Measurements from ENCODE around the gene MESP1.

The MESP1 gene

DNA sequence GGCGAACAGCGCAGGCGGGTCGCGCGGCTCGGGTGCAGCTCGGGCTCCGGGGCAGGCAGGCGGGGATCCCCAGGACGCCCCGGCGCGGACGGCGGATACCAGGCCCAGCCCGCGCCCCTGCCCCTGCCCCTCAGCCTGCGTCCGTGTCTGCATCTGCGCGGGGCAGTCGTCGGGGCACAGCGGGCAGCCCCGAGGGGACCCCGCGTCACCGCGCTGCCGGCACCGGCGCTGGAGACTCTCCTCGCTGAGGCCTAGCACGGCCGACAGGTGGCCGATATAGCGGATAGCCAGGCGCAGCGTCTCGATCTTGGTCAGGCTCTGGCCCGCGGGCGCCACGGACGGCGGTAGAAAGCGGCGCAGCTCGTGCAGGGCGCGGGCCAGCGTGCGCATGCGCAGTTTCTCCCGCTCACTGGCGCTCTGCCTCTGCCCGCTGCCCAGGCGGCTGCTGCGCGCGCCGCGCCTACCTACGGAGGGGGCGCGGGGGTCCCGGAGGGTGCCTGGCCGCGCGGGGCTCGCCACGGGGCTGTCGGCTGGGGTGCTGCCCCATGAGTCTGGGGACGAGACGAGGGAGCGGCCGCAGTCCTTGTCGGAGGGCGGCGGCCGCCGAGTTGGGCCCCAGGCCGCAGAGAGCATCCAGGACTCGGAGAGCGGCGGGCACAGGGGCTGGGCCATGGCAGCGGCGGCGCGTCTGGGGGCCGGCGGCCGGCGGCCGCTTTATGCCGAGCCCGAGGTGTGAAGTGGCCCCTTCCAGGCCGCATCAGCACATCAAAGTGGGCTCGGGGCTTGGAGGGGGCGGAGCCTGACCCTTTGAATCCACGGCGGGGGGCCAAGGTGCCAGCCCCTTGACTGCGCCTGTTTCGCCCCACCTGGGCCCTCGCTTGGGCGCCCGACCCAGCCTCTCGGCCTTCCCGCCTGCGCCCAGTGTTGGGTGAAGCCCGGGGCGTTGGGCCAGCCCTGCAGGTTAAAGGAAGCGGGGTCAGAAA lies at the start of gene MESP1 (continued):
- TF ChIP-seq, protein P1, sequence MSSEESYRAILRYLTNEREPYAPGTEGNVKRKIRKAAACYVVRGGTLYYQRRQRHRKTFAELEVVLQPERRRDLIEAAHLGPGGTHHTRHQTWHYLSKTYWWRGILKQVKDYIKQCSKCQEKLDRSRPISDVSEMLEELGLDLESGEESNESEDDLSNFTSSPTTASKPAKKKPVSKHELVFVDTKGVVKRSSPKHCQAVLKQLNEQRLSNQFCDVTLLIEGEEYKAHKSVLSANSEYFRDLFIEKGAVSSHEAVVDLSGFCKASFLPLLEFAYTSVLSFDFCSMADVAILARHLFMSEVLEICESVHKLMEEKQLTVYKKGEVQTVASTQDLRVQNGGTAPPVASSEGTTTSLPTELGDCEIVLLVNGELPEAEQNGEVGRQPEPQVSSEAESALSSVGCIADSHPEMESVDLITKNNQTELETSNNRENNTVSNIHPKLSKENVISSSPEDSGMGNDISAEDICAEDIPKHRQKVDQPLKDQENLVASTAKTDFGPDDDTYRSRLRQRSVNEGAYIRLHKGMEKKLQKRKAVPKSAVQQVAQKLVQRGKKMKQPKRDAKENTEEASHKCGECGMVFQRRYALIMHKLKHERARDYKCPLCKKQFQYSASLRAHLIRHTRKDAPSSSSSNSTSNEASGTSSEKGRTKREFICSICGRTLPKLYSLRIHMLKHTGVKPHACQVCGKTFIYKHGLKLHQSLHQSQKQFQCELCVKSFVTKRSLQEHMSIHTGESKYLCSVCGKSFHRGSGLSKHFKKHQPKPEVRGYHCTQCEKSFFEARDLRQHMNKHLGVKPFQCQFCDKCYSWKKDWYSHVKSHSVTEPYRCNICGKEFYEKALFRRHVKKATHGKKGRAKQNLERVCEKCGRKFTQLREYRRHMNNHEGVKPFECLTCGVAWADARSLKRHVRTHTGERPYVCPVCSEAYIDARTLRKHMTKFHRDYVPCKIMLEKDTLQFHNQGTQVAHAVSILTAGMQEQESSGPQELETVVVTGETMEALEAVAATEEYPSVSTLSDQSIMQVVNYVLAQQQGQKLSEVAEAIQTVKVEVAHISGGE (tag by site-specific recombination; conservative IDR thresholded peaks at IDR 0.05; ENCODE audit: low read depth) = no peak
- TF ChIP-seq ZNF621 (tag by site-specific recombination; IDR thresholded peaks at IDR 0.05) = no peak
- TF ChIP-seq SCRT1 (tag by site-specific recombination; IDR thresholded peaks at IDR 0.05; ENCODE audit: borderline replicate concordance) = peak; percentile 62; the same call in 1 of the 2 replicates
- no peak for TF ChIP-seq OSR2 (tag by site-specific recombination; IDR thresholded peaks at IDR 0.05)
- no peak for TF ChIP-seq ZNF223 (tag by site-specific recombination; IDR thresholded peaks at IDR 0.05)
- TF ChIP-seq ZNF626 (tag by site-specific recombination; IDR thresholded peaks at IDR 0.05) = no peak
- no peak for TF ChIP-seq SP2 (tag by site-specific recombination; IDR thresholded peaks at IDR 0.05)
- no peak for TF ChIP-seq KLF9 (tag by site-specific recombination; IDR thresholded peaks at IDR 0.05; ENCODE audit: low read depth)
- no peak for TF ChIP-seq EGR2 (tag by site-specific recombination; IDR thresholded peaks at IDR 0.05; ENCODE audit: low read depth)
- TF ChIP-seq, protein P2, sequence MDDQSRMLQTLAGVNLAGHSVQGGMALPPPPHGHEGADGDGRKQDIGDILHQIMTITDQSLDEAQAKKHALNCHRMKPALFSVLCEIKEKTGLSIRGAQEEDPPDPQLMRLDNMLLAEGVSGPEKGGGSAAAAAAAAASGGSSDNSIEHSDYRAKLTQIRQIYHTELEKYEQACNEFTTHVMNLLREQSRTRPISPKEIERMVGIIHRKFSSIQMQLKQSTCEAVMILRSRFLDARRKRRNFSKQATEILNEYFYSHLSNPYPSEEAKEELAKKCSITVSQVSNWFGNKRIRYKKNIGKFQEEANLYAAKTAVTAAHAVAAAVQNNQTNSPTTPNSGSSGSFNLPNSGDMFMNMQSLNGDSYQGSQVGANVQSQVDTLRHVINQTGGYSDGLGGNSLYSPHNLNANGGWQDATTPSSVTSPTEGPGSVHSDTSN (CRISPR knock-in tag; IDR thresholded peaks at IDR 0.05) = peak; percentile 82
- no peak for TF ChIP-seq WT1 (tag by site-specific recombination; IDR thresholded peaks at IDR 0.05)
- TF ChIP-seq KLF1 (tag by site-specific recombination; IDR thresholded peaks at IDR 0.05) = no peak
- TF ChIP-seq, protein P3, sequence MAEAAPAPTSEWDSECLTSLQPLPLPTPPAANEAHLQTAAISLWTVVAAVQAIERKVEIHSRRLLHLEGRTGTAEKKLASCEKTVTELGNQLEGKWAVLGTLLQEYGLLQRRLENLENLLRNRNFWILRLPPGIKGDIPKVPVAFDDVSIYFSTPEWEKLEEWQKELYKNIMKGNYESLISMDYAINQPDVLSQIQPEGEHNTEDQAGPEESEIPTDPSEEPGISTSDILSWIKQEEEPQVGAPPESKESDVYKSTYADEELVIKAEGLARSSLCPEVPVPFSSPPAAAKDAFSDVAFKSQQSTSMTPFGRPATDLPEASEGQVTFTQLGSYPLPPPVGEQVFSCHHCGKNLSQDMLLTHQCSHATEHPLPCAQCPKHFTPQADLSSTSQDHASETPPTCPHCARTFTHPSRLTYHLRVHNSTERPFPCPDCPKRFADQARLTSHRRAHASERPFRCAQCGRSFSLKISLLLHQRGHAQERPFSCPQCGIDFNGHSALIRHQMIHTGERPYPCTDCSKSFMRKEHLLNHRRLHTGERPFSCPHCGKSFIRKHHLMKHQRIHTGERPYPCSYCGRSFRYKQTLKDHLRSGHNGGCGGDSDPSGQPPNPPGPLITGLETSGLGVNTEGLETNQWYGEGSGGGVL (tag by site-specific recombination; IDR thresholded peaks at IDR 0.05) = no peak
- TF ChIP-seq ZNF48 (tag by site-specific recombination; IDR thresholded peaks at IDR 0.05) = no peak
- no peak; the same call in 1 of the 2 replicates for TF ChIP-seq ZIC2 (tag by site-specific recombination; IDR thresholded peaks at IDR 0.05)
- no peak for TF ChIP-seq ZNF426 (tag by site-specific recombination; IDR thresholded peaks at IDR 0.05)
- no peak; the same call in 1 of the 2 replicates for TF ChIP-seq KLF10 (tag by site-specific recombination; IDR thresholded peaks at IDR 0.05)
- TF ChIP-seq ZNF335 (tag by site-specific recombination; conservative IDR thresholded peaks at IDR 0.05) = peak; percentile 38; the same call in 1 of the 2 replicates
- no peak for TF ChIP-seq ZNF114 (tag by site-specific recombination; IDR thresholded peaks at IDR 0.05)
- TF ChIP-seq, protein P4, sequence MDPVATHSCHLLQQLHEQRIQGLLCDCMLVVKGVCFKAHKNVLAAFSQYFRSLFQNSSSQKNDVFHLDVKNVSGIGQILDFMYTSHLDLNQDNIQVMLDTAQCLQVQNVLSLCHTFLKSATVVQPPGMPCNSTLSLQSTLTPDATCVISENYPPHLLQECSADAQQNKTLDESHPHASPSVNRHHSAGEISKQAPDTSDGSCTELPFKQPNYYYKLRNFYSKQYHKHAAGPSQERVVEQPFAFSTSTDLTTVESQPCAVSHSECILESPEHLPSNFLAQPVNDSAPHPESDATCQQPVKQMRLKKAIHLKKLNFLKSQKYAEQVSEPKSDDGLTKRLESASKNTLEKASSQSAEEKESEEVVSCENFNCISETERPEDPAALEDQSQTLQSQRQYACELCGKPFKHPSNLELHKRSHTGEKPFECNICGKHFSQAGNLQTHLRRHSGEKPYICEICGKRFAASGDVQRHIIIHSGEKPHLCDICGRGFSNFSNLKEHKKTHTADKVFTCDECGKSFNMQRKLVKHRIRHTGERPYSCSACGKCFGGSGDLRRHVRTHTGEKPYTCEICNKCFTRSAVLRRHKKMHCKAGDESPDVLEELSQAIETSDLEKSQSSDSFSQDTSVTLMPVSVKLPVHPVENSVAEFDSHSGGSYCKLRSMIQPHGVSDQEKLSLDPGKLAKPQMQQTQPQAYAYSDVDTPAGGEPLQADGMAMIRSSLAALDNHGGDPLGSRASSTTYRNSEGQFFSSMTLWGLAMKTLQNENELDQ (tag by site-specific recombination; IDR thresholded peaks at IDR 0.05; ENCODE audit: low read depth) = no peak
- TF ChIP-seq, protein P5, sequence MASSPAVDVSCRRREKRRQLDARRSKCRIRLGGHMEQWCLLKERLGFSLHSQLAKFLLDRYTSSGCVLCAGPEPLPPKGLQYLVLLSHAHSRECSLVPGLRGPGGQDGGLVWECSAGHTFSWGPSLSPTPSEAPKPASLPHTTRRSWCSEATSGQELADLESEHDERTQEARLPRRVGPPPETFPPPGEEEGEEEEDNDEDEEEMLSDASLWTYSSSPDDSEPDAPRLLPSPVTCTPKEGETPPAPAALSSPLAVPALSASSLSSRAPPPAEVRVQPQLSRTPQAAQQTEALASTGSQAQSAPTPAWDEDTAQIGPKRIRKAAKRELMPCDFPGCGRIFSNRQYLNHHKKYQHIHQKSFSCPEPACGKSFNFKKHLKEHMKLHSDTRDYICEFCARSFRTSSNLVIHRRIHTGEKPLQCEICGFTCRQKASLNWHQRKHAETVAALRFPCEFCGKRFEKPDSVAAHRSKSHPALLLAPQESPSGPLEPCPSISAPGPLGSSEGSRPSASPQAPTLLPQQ (tag by site-specific recombination; IDR thresholded peaks at IDR 0.05) = peak; percentile 66; the same call in 1 of the 2 replicates
- no peak for TF ChIP-seq ZNF10 (tag by site-specific recombination; IDR thresholded peaks at IDR 0.05)
- TF ChIP-seq, protein P6, sequence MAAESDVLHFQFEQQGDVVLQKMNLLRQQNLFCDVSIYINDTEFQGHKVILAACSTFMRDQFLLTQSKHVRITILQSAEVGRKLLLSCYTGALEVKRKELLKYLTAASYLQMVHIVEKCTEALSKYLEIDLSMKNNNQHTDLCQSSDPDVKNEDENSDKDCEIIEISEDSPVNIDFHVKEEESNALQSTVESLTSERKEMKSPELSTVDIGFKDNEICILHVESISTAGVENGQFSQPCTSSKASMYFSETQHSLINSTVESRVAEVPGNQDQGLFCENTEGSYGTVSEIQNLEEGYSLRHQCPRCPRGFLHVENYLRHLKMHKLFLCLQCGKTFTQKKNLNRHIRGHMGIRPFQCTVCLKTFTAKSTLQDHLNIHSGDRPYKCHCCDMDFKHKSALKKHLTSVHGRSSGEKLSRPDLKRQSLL (tag by site-specific recombination; IDR thresholded peaks at IDR 0.05) = peak; percentile 77
- TF ChIP-seq, protein P7, sequence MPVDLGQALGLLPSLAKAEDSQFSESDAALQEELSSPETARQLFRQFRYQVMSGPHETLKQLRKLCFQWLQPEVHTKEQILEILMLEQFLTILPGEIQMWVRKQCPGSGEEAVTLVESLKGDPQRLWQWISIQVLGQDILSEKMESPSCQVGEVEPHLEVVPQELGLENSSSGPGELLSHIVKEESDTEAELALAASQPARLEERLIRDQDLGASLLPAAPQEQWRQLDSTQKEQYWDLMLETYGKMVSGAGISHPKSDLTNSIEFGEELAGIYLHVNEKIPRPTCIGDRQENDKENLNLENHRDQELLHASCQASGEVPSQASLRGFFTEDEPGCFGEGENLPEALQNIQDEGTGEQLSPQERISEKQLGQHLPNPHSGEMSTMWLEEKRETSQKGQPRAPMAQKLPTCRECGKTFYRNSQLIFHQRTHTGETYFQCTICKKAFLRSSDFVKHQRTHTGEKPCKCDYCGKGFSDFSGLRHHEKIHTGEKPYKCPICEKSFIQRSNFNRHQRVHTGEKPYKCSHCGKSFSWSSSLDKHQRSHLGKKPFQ (tag by site-specific recombination; IDR thresholded peaks at IDR 0.05) = peak; percentile 72; the same call in 1 of the 2 replicates
- no peak for TF ChIP-seq ZFP3 (tag by site-specific recombination; IDR thresholded peaks at IDR 0.05; ENCODE audit: low read depth)
